ENCODE results near the gene PPARG.

PPARG gene

DNA sequence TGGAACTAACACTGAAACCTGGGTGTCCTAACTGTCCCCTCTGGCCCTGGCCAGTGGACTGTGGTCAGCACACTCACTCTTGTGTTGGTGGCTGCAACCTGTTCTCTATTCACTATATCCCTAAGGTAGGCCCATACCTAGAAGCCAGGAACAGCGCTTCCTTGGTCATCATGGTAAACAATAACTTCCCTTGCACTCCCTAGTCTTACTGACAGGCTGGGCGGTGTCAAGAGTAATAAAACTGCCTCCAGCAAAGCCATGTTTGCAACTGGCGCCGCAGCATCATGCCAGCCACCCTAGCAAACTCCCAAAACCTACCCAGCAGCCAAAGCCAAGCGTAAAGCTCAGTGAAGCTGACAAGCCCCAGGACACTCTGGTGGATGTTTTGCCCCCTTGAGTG lies 132.3 kb downstream of the PPARG start:
- Histone ChIP-seq H2BK5ac (ENCODE audit: low read depth, low read length, poor library complexity, severe bottlenecking) (no peak overlapping the region), H2BK15ac (ENCODE audit: low read depth, poor library complexity, severe bottlenecking) (no peak overlapping the region), H4K8ac (ENCODE audit: low read length) (no peak overlapping the region), H2BK12ac (ENCODE audit: low read length in 2 of 2) (peak overlapping the region in 1 of 2 experiments; percentile 18), H3K4me3 (ENCODE audit: insufficient read depth in 1 of 2, low read depth in 1 of 2, low read length in 2 of 2) (peak overlapping the region in 1 of 2 experiments; percentile 48), H3K18ac (ENCODE audit: low read depth in 1 of 2, low read length in 2 of 2) (no peak overlapping the region), H3K27ac (ENCODE audit: low read length, poor library complexity, severe bottlenecking) (no peak overlapping the region), H2AFZ (ENCODE audit: low read depth, low read length) (no peak overlapping the region), H3K27me3 (ENCODE audit: control insufficient read depth in 1 of 2, insufficient read depth in 1 of 2, low read length in 2 of 2) (no peaks in the 10 kb centered on the region), H3K9ac (ENCODE audit: low read length) (peak overlapping the region; percentile 54), H3K4ac (ENCODE audit: low read depth in 1 of 2, low read length in 2 of 2) (no peak overlapping the region), H2BK120ac (ENCODE audit: low read depth, low read length) (no peak overlapping the region), H3K4me1 (ENCODE audit: control insufficient read depth, insufficient read depth, low read depth, low read length) (peaks cover 5% of the 10 kb centered on the region), H3K79me1 (replicated peaks; ENCODE audit: low read length, poor library complexity, severe bottlenecking) (peaks cover 2% of the 10 kb centered on the region), H3K9me3 (ENCODE audit: control insufficient read depth, low read length) (no peaks in the 10 kb centered on the region), H3K23ac (ENCODE audit: low read length in 2 of 2) (no peak overlapping the region), H3K14ac (ENCODE audit: low read length in 2 of 2) (no peak overlapping the region), H3K4me2 (ENCODE audit: low read length, poor library complexity, severe bottlenecking) (no peak overlapping the region), H3K36me3 (ENCODE audit: control insufficient read depth in 1 of 2, insufficient read depth in 2 of 2, low read depth in 1 of 2, low read length in 2 of 2) (peaks cover 5 to 41% of the 10 kb centered on the region in 2 experiments), H4K91ac (ENCODE audit: low read length) (no peak overlapping the region), H2AK5ac (ENCODE audit: low read length, severe bottlenecking) (no peak overlapping the region)
- DNase-seq = no peak
- WGBS = 81% methylated on average over 5 of the region's 5 CpGs

DNA sequence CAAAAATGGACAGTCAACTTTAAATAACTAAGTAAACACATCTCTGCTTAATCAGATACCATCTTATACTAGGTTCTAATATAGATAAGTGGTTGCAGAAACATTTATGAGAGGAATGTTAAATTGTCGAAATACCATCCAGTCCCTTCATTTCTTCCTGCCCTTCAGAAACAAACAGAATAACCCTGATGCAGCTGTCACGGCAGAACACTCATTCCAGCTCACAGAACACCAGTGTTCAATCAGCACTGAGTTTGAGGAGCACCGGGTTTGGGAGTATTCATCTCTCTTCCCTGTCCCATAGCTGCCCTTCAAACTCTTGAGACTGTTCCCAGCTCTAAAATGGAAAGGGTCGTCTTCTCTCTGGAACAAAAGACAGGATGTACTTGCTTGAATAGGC lies 134.3 kb downstream of the PPARG start:
- no peak overlapping the region for H2BK12ac ChIP-seq (ENCODE audit: low read length in 2 of 2)
- no peak overlapping the region for H2AFZ ChIP-seq (ENCODE audit: low read depth, low read length)
- DNase-seq = no peak
- no peak overlapping the region for H2AK5ac ChIP-seq (ENCODE audit: low read length, severe bottlenecking)
- peaks cover 2% of the 10 kb centered on the region for H3K79me1 ChIP-seq (replicated peaks; ENCODE audit: low read length, poor library complexity, severe bottlenecking)
- H4K91ac ChIP-seq (ENCODE audit: low read length) = no peak overlapping the region
- WGBS = 85% methylated on average over 4 of the region's 4 CpGs
- H3K9ac ChIP-seq (ENCODE audit: low read length) = no peak overlapping the region
- H3K23ac ChIP-seq (ENCODE audit: low read length in 2 of 2) = no peak overlapping the region
- no peak overlapping the region for H3K4ac ChIP-seq (ENCODE audit: low read depth in 1 of 2, low read length in 2 of 2)
- H2BK120ac ChIP-seq (ENCODE audit: low read depth, low read length) = no peak overlapping the region
- no peak overlapping the region for H2BK15ac ChIP-seq (ENCODE audit: low read depth, poor library complexity, severe bottlenecking)
- no peak overlapping the region for H3K14ac ChIP-seq (ENCODE audit: low read length in 2 of 2)
- H3K18ac ChIP-seq (ENCODE audit: low read depth in 1 of 2, low read length in 2 of 2) = peak overlapping the region in 1 of 2 experiments; percentile 28
- H3K4me2 ChIP-seq (ENCODE audit: low read length, poor library complexity, severe bottlenecking) = no peak overlapping the region
- no peak overlapping the region for H4K8ac ChIP-seq (ENCODE audit: low read length)
- H3K27me3 ChIP-seq (ENCODE audit: control insufficient read depth in 1 of 2, insufficient read depth in 1 of 2, low read length in 2 of 2) = no peaks in the 10 kb centered on the region
- peaks cover 5 to 27% of the 10 kb centered on the region in 2 experiments for H3K36me3 ChIP-seq (ENCODE audit: control insufficient read depth in 1 of 2, insufficient read depth in 2 of 2, low read depth in 1 of 2, low read length in 2 of 2)
- no peak overlapping the region for H2BK5ac ChIP-seq (ENCODE audit: low read depth, low read length, poor library complexity, severe bottlenecking)
- H3K27ac ChIP-seq (ENCODE audit: low read length, poor library complexity, severe bottlenecking) = no peak overlapping the region
- H3K9me3 ChIP-seq (ENCODE audit: control insufficient read depth, low read length) = no peaks in the 10 kb centered on the region
- H3K4me3 ChIP-seq (ENCODE audit: insufficient read depth in 1 of 2, low read depth in 1 of 2, low read length in 2 of 2) = no peak overlapping the region
- H3K4me1 ChIP-seq (ENCODE audit: control insufficient read depth, insufficient read depth, low read depth, low read length) = peaks cover 5% of the 10 kb centered on the region

DNA sequence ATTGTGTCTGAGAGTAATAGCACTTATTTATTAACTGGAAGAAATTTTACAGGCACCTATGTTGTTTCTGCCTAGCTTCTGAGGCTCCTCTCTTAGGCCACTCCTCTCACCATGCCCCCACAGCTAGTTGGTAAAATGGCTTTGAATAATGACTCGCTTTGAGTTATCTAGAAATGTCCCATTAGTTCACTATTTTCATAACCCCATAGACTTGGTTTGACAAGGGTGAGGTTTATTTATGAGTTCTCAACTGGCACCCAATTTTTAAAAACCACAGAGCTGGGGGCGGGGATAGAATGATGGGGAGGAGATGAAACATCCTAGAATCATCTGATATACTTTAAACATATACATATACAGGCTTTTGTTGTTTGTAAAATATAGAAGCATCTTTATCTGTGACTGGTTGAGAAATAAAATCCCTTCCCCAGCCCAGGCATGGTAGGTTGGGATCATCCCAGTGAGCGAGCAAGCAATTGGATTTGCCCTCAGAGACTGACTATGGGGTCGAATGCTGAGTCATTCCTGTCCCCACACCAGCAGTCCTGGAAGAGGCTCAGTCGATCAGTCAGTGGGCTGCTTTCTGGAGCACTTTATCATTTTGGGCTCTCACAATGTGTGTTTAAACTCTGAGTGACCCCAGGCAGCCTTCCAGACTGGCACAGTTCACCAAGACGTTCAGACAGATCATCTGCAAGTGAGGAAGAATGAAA lies 135.2 kb downstream of the PPARG start:
- Histone ChIP-seq H2BK12ac (ENCODE audit: low read length in 2 of 2) (peak overlapping the region; percentile 11 to 43), H3K23ac (ENCODE audit: low read length in 2 of 2) (no peak overlapping the region), H2BK15ac (ENCODE audit: low read depth, poor library complexity, severe bottlenecking) (no peak overlapping the region), H3K27me3 (ENCODE audit: control insufficient read depth in 1 of 2, insufficient read depth in 1 of 2, low read length in 2 of 2) (no peaks in the 10 kb centered on the region), H3K4me2 (ENCODE audit: low read length, poor library complexity, severe bottlenecking) (no peak overlapping the region), H4K91ac (ENCODE audit: low read length) (no peak overlapping the region), H3K4me3 (ENCODE audit: insufficient read depth in 1 of 2, low read depth in 1 of 2, low read length in 2 of 2) (no peak overlapping the region), H2AK5ac (ENCODE audit: low read length, severe bottlenecking) (peak overlapping the region; percentile 2), H3K9ac (ENCODE audit: low read length) (no peak overlapping the region), H2BK5ac (ENCODE audit: low read depth, low read length, poor library complexity, severe bottlenecking) (no peak overlapping the region), H2BK120ac (ENCODE audit: low read depth, low read length) (no peak overlapping the region), H4K8ac (ENCODE audit: low read length) (no peak overlapping the region), H3K18ac (ENCODE audit: low read depth in 1 of 2, low read length in 2 of 2) (peak overlapping the region; percentile 11 to 58), H3K36me3 (ENCODE audit: control insufficient read depth in 1 of 2, insufficient read depth in 2 of 2, low read depth in 1 of 2, low read length in 2 of 2) (peaks cover 5 to 22% of the 10 kb centered on the region in 2 experiments), H3K14ac (ENCODE audit: low read length in 2 of 2) (no peak overlapping the region), H3K9me3 (ENCODE audit: control insufficient read depth, low read length) (no peaks in the 10 kb centered on the region), H3K27ac (ENCODE audit: low read length, poor library complexity, severe bottlenecking) (no peak overlapping the region), H2AFZ (ENCODE audit: low read depth, low read length) (no peak overlapping the region), H3K79me1 (replicated peaks; ENCODE audit: low read length, poor library complexity, severe bottlenecking) (peaks cover 2% of the 10 kb centered on the region), H3K4me1 (ENCODE audit: control insufficient read depth, insufficient read depth, low read depth, low read length) (peaks cover 5% of the 10 kb centered on the region), H3K4ac (ENCODE audit: low read depth in 1 of 2, low read length in 2 of 2) (no peak overlapping the region)
- 25% methylated on average over 4 of the region's 6 CpGs for WGBS
- peak; percentile 34 for DNase-seq

DNA sequence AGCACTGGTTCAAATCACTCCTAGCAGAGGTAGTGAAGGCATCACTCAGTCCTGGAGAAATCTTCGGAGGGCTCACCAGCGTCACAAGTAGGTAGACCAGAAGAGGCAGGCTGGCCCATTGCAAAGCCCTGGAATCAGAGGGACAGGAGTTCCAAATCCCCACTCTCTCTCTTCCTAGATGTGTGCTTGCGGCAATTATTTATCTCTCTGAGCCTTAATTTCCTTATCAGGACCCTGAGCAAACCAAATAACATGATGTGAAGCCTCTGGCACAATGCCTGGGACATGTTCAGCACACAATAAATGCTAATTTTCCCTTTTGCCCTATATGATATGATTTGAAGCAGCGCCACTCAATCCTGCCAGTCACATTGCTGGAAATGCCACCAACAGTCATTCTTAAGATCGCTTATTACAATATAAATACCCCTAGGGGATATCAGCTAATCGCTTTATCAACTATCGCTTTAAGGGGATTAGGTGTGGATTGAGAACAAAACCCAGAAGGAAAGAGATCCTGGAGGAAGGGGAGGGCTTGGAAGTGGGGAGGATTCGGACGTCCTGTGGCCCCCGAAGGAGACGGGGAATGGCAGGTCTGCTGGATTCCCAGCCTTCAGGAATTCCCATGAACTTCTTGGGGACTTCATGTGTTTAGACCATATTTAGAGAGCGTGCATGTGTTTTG lies 135.9 kb downstream of the PPARG start:
- Histone ChIP-seq H2AK5ac (ENCODE audit: low read length, severe bottlenecking) (peak overlapping the region; percentile 2), H3K4me2 (ENCODE audit: low read length, poor library complexity, severe bottlenecking) (no peak overlapping the region), H3K4ac (ENCODE audit: low read depth in 1 of 2, low read length in 2 of 2) (no peak overlapping the region), H4K8ac (ENCODE audit: low read length) (no peak overlapping the region), H3K9ac (ENCODE audit: low read length) (no peak overlapping the region), H3K23ac (ENCODE audit: low read length in 2 of 2) (no peak overlapping the region), H3K36me3 (ENCODE audit: control insufficient read depth in 1 of 2, insufficient read depth in 2 of 2, low read depth in 1 of 2, low read length in 2 of 2) (peaks cover 8 to 25% of the 10 kb centered on the region in 2 experiments), H2BK120ac (ENCODE audit: low read depth, low read length) (no peak overlapping the region), H3K4me1 (ENCODE audit: control insufficient read depth, insufficient read depth, low read depth, low read length) (peaks cover 5% of the 10 kb centered on the region), H3K27ac (ENCODE audit: low read length, poor library complexity, severe bottlenecking) (no peak overlapping the region), H2BK15ac (ENCODE audit: low read depth, poor library complexity, severe bottlenecking) (peak overlapping the region; percentile 12), H2BK5ac (ENCODE audit: low read depth, low read length, poor library complexity, severe bottlenecking) (no peak overlapping the region), H3K4me3 (ENCODE audit: insufficient read depth in 1 of 2, low read depth in 1 of 2, low read length in 2 of 2) (no peak overlapping the region), H4K91ac (ENCODE audit: low read length) (no peak overlapping the region), H3K79me1 (replicated peaks; ENCODE audit: low read length, poor library complexity, severe bottlenecking) (peaks cover 2% of the 10 kb centered on the region), H3K18ac (ENCODE audit: low read depth in 1 of 2, low read length in 2 of 2) (peak overlapping the region in 1 of 2 experiments; percentile 11), H3K9me3 (ENCODE audit: control insufficient read depth, low read length) (no peaks in the 10 kb centered on the region), H3K27me3 (ENCODE audit: control insufficient read depth in 1 of 2, insufficient read depth in 1 of 2, low read length in 2 of 2) (no peaks in the 10 kb centered on the region), H2BK12ac (ENCODE audit: low read length in 2 of 2) (peak overlapping the region; percentile 11 to 43), H2AFZ (ENCODE audit: low read depth, low read length) (no peak overlapping the region), H3K14ac (ENCODE audit: low read length in 2 of 2) (no peak overlapping the region)
- no peak for DNase-seq
- 93% methylated on average over 11 of the region's 12 CpGs for WGBS

Measured in mesenchymal stem cell (in vitro differentiated cells and primary cell).